Testis (tissue), 3 donors: ENCODE measurements around the gene ZBTB43. TPM values are rescaled to one million over a fixed set of nuclear protein-coding genes. Genes with fewer than 3 reads are reported as not detected.

Source experiments
- DNase-seq: peaks from one replicate; pipeline ENCODE4 v3.0.0-alpha.2; 2019
- H3K27ac ChIP-seq, 2 donors: fragments of 200-600 bp; sonication (generic); one replicate each; pipeline ENCODE4 v1.5.1; 2019
- H3K27me3 ChIP-seq: fragments of 200-600 bp; sonication (generic); one replicate; pipeline ENCODE4 v1.5.1; 2019
- H3K36me3 ChIP-seq: fragments of 200-600 bp; sonication (generic); one replicate; pipeline ENCODE4 v1.5.1; 2017; ENCODE audit warnings: low read depth; ENCODE audit errors: missing control alignments
- H3K4me1 ChIP-seq: fragments of 200-600 bp; sonication (generic); one replicate; pipeline ENCODE4 v1.5.1; 2019
- H3K4me3 ChIP-seq, 2 donors: fragments of 200-600 bp; sonication (generic); one replicate each; pipeline ENCODE4 v1.5.1; 2017 to 2019
- H3K9me3 ChIP-seq: fragments of 200-600 bp; sonication (generic); one replicate; pipeline ENCODE4 v1.5.1; 2017
- CTCF ChIP-seq, 3 experiments: fragments of 450-650 bp in 2 of 3; fragments of 200-600 bp in 1 of 3; sonication (generic) in 1 of 3; IDR thresholded peaks; one replicate each; pipeline ENCODE4 v1.5.1; 2016 to 2019; ENCODE audit warnings: antibody characterized with exemption in 3 of 3, mild to moderate bottlenecking in 2 of 3, moderate library complexity in 1 of 3
- POLR2A ChIP-seq: fragments of 450-650 bp; IDR thresholded peaks from one replicate; pipeline ENCODE4 v1.6.1; 2017; ENCODE audit warnings: antibody characterized with exemption, mild to moderate bottlenecking, moderate library complexity
- WGBS, 2 donors: methylation state at CpG; one replicate each; pipeline ENCODE4 v1.1.5; 2018; 5-methylcytosine and 5-hydroxymethylcytosine counted together
- intact Hi-C: fragments of 100-400 bp; cut with DNase I; formaldehyde crosslinking; loops from one replicate; pipeline ENCODE4 v1.15.1; 2023; ENCODE audit warnings: low total_unique reads
- polyA plus RNA-seq: library from polyadenylated mRNA; stranded (reverse); fragments of 350-450 nt; fragmentation: Illumina TruSeq; extraction: RNeasy Lipid Tissue Mini Kit (QIAGEN cat#74804); gene quantifications from one replicate; pipeline ENCODE4 v1.2.3, GENCODE V29; 2014; ENCODE audit warnings: low read depth, low replicate concordance; ENCODE audit not compliant: insufficient read depth
- total RNA-seq, 2 donors: library from RNA; depleted of rRNA; stranded (reverse); fragments of >200 nt; gene quantifications; one replicate each; pipeline ENCODE4 v1.2.3, GENCODE V29; 2016

Gene ZBTB43
- total and polyA plus RNA-seq, 3 donors from 2014 or later, result 32.7 to 40.6 (median 40.3) TPM

GRCh38 chr9:126788634-126789349 lies 16.0 kb upstream of the ZBTB43 start:
- Histone ChIP-seq H3K27me3 (no peaks in the 10 kb centered on the region), H3K9me3 (no peaks in the 10 kb centered on the region), H3K36me3 (no peaks in the 10 kb centered on the region), H3K27ac (no peak overlapping the region), H3K4me1 (no peaks in the 10 kb centered on the region), H3K4me3 (no peak overlapping the region)
- WGBS, 2 donors, result 74 to 79% methylated on average over 9 of the region's 9 CpGs
- intact Hi-C loops, result loop anchor here (10.0 kb wide), 1 partner anchor 84 kb away; no protein-coding TSS in a partner anchor
- DNase-seq, result no peak
- TF ChIP-seq POLR2A (no peak), CTCF (IDR thresholded peaks at IDR 0.05) (no peak)

DNA sequence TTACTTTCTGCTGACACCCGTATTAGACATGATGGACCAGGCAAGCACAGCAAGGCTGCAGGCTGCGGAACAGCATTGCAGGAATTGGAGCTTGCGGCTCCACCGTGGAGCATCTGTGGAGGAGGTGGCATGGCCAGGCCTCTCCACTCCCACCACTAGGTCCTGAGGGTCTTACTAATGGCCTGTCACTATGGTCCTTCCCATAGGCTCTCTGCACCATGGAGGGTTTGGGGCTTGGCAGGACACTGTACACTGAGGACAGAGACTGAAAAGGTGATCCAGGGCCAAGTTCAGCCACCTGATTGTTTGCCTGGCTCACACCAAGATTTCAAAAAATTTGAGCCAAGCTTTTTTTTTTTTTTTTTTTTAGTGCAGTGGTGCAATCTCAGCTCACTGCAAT lies 14.3 kb upstream of the ZBTB43 start:
- Histone ChIP-seq H3K4me1 (no peaks in the 10 kb centered on the region), H3K9me3 (no peaks in the 10 kb centered on the region), H3K27me3 (no peaks in the 10 kb centered on the region), H3K36me3 (no peaks in the 10 kb centered on the region), H3K27ac (no peak overlapping the region), H3K4me3 (no peak overlapping the region)
- no peak for DNase-seq
- intact Hi-C loops, result no loop called here
- 87% methylated on average over 4 of the region's 4 CpGs for WGBS, 2 donors
- TF ChIP-seq CTCF (IDR thresholded peaks at IDR 0.05) (no peak), POLR2A (no peak)

DNA sequence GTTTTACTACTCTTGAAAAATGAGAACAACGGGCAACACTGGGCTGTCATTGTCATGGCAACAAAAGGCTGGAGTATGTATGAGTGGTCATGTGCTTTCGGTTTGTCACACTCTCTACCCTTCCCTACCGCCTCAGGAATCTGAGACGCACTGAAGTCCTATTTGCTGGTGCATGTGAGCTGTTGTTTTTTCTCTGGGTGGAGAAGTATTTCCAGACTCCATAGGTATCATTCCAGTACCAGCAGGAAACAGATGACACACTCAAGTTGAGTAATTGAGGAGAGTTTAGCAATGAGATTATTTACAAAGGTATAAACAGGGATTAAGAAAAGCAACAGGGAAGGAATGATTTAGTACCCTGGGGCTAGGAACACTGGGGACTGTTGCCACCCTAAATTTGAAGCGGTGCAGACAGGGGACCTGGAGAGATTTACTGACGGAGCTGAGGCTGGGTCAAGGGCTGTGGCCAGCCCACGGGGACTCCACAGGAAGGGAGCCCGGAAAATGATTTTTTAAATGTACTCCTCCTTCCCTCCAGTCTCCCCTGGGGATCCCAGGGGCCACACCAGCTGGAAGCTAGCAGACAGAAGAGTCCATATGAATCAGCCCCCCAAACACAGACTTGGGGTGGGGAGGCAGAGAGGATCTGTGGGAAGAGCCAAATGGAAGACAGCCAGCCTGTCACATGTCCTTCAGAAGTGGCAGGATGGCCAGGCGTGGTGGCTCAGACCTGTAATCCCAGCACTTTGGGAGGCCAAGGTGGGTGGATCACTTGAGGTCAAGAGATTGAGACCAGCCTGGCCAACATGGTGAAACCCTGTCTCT lies 13.2 kb upstream of the ZBTB43 start:
- TF ChIP-seq CTCF (IDR thresholded peaks at IDR 0.05), result no peak
- no peak for TF ChIP-seq POLR2A
- H3K27ac ChIP-seq, result no peak overlapping the region
- WGBS, 2 donors, result 57 to 60% methylated on average over 9 of the region's 9 CpGs
- no peak overlapping the region for H3K4me3 ChIP-seq
- H3K4me1 ChIP-seq, result no peaks in the 10 kb centered on the region
- no peak for DNase-seq
- no peaks in the 10 kb centered on the region for H3K9me3 ChIP-seq
- intact Hi-C loops, result no loop called here
- H3K27me3 ChIP-seq, result no peaks in the 10 kb centered on the region
- no peaks in the 10 kb centered on the region for H3K36me3 ChIP-seq

DNA sequence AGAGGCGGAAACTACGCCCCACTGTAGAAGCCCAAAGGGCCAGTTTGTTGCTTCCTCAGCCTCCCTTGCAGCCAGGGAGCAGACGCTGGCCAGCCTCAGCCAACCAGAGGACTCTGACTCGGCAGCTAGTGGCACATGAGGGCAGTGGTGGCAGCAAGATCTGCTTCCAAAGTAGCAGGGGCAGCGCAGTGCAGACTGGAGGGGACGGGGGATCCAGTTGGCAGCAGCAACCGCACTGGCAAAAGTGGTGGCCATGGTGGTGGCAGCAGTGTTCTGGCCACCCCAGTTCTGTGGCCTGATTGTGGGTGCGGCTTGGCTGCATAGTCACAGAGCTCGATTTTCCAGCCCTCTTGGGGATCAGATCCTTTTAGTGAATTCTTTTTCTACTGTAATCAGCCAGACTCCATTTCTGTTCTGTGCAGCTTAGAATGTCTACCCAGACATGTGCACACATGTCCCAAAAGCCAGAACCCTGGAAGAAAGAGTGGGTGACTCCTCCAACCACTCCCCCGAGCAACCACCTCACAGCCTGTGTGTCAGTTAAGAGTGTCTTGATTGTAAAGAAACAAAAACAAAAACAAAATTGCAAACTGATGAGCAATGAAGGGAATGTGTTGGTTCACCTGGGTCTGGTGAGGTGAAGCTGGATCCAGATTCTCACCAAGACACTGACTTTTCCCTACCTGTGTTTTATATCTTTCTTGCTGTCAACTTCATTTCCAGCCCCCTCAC lies 11.0 kb upstream of the ZBTB43 start:
- Histone ChIP-seq H3K4me1 (no peaks in the 10 kb centered on the region), H3K27me3 (no peaks in the 10 kb centered on the region), H3K36me3 (no peaks in the 10 kb centered on the region), H3K9me3 (no peaks in the 10 kb centered on the region), H3K4me3 (no peak overlapping the region), H3K27ac (no peak overlapping the region)
- no peak for TF ChIP-seq POLR2A
- TF ChIP-seq CTCF (IDR thresholded peaks at IDR 0.05), result no peak
- DNase-seq, result no peak
- 81 to 84% methylated on average over 8 to 10 of the region's 10 CpGs for WGBS, 2 donors
- intact Hi-C loops, result no loop called here
